Measurements from ENCODE around the gene TRAPPC5.

DNA sequence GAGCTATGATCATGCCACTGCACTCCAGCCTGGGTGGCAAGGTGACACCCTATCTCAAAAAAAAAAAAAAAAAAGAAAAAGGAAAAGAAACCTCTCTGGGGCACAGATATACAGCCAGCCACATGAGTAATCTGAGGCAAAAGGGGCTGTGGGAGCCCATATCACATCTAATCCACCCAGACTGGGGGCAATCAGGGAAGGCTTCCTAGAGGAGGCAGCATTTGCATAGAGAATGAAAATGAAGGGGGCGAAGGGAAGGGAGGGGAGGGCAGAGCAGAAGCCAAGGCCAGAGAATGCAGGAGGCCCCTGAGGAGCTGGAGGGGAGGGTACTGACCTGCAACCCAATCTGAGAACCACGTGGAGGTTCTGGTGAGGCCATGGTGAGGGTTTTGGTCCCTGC, 30.5 kb upstream of the TRAPPC5 start:
- TF ChIP-seq CTCF (conservative IDR thresholded peaks at IDR 0.05; ENCODE audit: low read depth in 2 of 2) (no peak), EZH2 (IDR thresholded peaks at IDR 0.05; ENCODE audit: low read depth, unreplicated experiment) (no peak)
